HepG2 (cell line): Measurements from ENCODE around the gene MYBPC2.

Experiments used
- HMGXB4 ChIP-seq, 2 experiments: sonication (generic) in 1 of 2; formaldehyde crosslinking in 1 of 2; IDR thresholded peaks; 2 replicates each; pipeline versions ENCODE4 v1.4.0 to v1.6.1; 2018 to 2020; ENCODE audit warnings: missing genetic modification reagents in 2 of 2, borderline replicate concordance in 1 of 2, low read depth in 1 of 2, mild to moderate bottlenecking in 1 of 2, missing biosample characterization in 1 of 2
- MLX ChIP-seq: IDR thresholded peaks from 2 replicates; pipeline ENCODE4 v1.6.1; 2016
- SNAPC2 ChIP-seq: sonication (generic); formaldehyde crosslinking; IDR thresholded peaks from 2 replicates; pipeline ENCODE4 v1.8.1; 2022; ENCODE audit warnings: mild to moderate bottlenecking, missing genetic modification reagents
- TEAD2 ChIP-seq: sonication (generic); formaldehyde crosslinking; IDR thresholded peaks from 2 replicates; pipeline ENCODE4 v1.9.0; 2021; ENCODE audit warnings: missing genetic modification reagents
- ZNF260 ChIP-seq: sonication (generic); formaldehyde crosslinking; IDR thresholded peaks from 2 replicates; pipeline ENCODE4 v1.4.0; 2020; ENCODE audit warnings: missing genetic modification reagents, low read depth, mild to moderate bottlenecking, borderline replicate concordance

GRCh38 chr19:50383852-50384684 lies 48.6 kb upstream of the MYBPC2 start, which contains the start of gene POLD1:
- TF ChIP-seq MLX (CRISPR knock-in tag) (no peak), HMGXB4 (CRISPR knock-in tag; IDR thresholded peaks at IDR 0.05; ENCODE audit: borderline replicate concordance in 1 of 2, low read depth in 1 of 2) (peak in 1 of 2 experiments; percentile 72; a peak in 2 of 4 replicates), ZNF260 (no peak), TEAD2 (CRISPR knock-in tag) (no peak), SNAPC2 (CRISPR knock-in tag) (no peak)
